GM21737 (cell line): ENCODE measurements around the gene ZNF638.

Experiments used
- ATAC-seq: cut with Tn5 transposase; IDR thresholded peaks from one replicate; pipeline ENCODE4 v1.9.1; 2021; ENCODE audit warnings: mild to moderate bottlenecking, moderate library complexity; ENCODE audit not compliant: unreplicated experiment

The ZNF638 gene

GRCh38 chr2:71468279-71469015 is 136.9 kb downstream of the ZNF638 start:
- ATAC-seq = no peak

DNA sequence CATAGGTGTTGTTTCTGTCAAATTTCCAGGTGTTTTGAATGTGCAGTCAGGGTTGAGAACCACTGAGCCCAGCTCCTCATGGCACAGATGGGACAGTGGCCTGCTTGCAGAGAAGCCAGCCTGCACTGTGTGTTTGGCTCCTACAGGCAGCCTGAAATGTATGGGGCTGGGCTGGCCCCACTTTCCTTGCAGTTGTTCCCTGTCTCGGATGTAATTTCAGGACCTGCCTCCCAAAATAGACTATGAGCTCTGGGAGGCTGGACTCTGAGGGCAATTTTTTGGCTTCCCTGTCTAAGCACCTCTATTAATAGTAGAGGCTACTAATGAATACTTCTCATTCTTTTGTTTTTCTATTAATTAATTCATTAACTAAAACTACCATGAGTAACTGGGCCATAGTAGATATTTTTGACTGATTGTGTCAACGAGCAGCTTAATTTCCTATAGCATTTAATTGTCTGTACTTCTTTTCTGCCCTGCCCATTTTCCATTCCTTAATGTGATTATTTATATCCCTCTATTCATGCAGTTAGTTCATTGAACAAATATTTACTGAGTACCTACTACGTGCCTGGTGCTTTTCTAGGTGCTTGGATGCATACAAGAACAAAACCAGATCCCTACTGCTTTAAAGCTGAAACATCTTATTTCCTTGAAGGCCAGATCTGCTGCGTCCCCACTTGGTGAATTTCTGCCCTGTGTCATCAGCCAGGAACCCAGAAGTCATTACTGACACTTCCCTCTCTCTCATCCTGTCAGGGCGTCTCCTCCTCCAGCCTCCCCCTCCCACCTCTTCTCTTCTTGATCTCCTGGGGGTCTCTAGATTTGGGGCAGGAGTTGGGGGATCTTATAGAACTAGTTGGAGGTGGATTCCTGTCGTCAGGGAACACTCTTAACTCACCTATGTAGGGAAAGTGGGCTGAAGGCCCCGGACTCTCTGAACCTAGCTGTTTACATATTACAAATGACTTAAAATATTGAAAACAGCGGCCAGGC is 138.1 kb downstream of the ZNF638 start:
- no peak for ATAC-seq

DNA sequence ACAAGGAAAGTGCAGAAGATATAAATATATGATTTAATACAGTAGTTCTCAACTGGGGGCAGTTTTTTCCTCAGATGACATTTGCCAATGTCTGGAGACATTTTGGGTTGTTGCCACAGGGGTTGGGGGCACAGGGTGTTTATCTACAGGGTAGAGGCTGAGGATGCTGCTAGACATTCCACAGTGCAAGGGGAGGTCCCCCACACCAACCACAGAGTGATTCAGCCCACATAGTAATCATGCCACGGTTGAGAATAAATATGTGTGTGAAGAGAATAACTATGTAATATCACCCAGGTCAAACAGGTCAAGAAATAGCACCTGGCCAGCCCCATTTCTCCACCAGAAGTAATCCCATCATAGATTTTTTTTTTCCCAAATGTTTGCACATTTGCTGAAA is 139.7 kb downstream of the ZNF638 start:
- ATAC-seq = no peak

DNA sequence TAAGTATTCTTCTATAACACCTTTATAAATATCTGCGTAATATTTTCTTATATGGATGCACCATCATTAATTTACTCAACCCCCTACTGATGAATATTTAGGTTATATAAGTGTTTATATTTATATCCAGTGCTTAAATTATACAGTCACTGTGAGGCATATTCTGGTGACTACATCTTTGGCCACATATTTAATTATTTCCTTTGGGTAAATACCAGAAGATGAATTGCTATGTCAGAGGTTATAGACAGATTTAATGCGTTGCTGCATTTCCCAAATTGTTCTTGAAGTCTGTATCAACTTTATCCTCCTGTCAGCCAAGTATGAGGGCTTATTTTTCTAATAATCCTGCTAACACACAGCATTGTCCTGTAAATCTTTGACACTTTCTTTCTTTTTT is 140.4 kb downstream of the ZNF638 start:
- no peak for ATAC-seq

DNA sequence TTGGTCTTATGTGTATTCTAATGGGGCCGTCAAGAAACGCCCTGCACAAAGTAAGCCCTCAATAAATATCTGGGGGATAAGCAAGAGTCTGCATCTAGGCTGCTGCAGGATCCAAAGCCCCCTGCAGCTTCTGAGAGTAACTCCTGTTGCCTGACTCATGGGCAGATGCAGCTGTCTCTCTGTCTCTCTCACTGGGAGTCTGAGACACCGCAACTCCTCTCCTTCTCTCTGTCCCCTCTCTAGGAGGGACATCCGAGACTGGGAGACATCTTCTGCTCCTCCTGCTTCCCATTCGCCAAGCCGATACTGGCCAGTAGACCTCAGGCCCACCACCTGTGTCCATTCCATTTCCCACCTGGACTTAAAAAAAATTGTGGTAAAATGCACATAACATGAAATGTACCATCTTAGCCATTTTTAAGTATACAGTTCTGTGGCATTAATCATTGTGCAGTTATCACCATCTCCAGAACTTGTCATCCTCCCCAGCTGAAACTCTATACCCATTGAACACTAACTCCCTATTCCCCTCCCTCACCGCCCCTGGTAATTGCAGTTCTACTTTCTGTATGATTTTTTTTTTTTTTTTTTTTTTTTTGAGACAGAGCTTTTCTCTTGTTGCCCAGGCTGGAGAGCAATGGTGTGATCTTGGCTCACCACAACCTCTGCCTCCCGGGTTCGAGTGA is 141.9 kb downstream of the ZNF638 start:
- no peak for ATAC-seq

DNA sequence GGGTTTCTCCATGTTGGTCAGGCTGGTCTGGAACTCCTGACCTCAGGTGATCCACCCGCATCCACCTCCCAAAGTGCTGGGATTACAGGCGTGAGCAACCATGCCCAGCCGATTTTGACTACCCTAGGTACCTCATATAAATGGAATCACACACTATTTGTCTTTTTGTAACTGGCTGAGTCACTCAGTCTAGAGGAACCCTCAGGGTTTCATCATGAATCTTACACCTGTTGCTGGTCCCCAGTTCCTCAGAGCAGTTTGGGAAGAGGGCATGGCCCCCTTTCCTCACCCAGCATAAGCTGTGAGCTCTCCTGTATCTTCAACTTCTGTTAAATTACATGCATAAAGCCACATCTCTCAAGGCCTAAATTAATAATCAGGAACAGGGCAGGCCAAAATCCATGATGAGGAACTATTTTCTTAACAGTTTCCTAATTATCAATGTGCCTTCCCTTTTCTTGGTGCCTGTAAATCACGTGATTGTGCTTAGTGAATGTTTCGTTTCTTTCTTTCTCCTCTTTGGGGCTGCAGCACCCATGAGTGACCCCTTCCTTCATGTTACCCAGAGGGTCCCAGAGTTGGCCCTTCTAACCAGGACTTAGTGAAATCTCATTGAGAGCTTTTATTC is 142.6 kb downstream of the ZNF638 start:
- ATAC-seq = no peak

DNA sequence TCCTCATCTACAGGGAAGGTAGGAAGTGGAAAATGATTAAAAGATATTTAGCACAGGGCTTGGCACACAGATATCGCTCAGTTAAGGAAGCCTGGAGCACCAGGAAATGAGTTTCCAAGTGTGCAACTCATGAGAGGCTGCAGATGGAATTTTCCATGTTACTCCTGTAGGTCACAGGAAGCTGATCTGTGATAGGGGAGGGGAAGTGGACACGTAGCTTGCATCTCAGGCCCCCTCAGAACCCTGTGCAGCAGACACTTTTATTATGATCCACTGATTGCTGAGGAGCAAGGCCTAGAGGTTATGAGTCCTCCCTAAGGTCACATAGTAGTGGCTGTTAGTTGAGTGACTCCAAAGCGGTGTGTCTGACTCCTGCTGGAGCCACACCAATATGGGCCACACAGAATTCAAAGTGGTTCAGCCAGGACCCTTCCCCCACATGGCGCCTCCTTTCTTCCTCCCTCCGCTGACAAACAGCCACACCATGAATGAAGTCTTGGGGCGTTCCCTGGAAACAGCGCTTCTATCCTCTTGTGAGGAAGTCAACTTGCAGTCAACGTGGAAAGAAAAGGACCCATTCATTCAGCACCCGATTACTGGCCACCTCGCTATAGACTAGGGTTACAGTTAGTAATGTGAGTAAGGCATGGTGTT is 143.3 kb downstream of the ZNF638 start:
- no peak for ATAC-seq

- ATAC-seq = no peak
Observed at GRCh38 chr2:71476495-71476894, 144.9 kb downstream of the ZNF638 start.

DNA sequence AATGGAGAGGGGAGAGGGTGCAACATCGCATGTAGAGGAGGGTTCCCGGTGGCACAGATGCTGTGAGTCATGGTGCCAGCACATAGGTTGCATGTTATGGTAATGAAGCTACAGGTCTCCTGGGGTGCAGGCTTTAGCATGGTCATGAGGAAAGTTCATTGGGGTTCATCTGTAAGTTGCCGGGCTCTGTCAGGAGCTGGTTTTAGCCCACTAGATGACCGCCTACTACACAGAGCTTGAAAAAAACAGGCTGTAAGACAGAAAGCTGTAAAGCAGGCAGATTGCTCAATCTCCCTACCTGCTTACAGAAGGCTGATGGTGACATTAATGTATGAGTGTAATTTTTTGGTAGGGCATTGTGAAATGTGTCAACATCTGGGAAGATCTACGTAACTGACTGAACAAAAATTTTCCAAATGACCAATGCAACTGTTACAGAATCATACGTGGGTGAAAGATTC is 145.7 kb downstream of the ZNF638 start:
- ATAC-seq = no peak

- no peak for ATAC-seq
Observed at GRCh38 chr2:71478806-71479205, 147.2 kb downstream of the ZNF638 start.

DNA sequence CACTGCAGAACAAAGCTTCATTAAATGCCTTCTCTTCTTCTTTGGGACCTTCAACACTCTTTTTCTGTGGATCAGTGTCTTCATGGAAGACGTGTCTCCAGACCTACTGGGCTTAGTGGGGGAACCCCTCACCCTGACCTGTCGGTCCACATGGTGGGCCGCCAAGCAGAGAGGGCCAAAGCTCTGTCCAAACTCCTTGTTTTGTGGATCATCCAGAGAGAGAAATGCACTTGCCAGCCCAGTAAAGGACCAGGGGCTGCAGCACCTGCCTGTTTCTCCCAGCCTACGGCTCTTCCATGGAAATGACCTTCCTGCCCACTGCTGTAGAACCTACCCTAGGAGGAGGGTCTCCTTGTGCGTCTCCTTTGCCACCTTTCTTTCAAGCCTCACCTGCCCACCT is 147.7 kb downstream of the ZNF638 start:
- no peak for ATAC-seq

DNA sequence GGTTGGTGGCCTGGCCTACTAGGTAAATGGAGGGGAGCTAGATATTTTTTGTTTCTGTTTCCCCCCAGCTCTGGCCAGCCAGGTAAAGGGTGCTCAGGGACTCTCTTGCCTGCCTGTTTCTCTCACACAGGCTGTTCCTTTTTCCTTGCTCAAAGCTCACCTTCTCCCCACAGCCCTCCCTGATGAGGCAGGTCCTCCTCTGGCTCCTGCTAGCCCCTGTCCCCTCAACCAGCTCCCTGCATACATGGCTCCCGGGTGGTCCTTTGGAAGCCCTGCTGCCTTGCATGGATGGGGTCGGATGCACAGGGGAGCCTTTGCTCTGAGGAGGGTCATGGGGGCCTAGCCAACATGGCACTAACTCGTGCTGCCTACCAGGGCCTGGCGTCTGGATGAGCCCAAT is 149.5 kb downstream of the ZNF638 start:
- ATAC-seq = no peak

DNA sequence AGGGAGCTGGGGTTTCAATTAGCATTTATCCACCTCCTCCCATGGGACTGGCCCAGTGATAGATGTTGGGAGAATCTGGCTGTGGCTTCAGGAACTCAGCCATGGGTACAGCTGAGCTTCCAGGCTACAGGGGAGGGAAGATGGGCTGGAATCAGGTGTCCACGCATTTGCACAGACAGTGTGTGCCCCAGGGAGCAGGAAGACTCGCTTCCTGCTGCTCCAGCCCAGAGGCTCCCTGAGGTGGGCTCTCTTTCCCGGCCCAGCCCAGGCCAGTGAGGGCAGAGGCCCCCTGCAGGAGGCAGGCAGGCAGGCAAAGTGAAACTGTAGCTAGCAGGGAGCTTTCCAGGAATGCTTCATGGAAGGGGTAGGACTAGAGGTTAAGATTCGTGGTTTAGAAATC is 150.5 kb downstream of the ZNF638 start:
- ATAC-seq = no peak

GRCh38 chr2:71483246-71483645 is 151.7 kb downstream of the ZNF638 start:
- no peak for ATAC-seq

DNA sequence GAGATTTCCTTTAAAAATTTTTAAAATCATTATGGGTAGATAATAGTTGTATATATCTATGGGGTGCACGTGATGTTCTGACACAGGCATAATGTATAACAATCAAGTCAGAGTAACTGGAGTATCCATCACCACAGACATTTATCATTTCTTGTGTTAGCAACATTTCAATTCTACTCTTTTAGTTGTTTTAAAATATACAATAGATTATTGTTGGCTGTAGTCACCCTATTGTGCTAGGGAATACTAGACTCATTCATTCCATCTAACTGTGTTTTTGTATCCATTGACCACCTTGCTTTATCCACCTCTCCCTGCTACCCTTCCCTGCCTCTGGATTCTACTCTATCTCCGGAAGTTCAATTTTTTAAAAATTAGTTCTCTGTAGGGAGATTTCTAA is 152.8 kb downstream of the ZNF638 start:
- ATAC-seq = no peak
